ENCODE measurements around the gene ARHGEF33. TPM values are rescaled to one million over a fixed set of nuclear protein-coding genes. Genes with fewer than 3 reads are reported as not detected.

ARHGEF33 gene
- polyA plus RNA-seq, 1 donor from 2014 or later: 1.5 TPM

DNA sequence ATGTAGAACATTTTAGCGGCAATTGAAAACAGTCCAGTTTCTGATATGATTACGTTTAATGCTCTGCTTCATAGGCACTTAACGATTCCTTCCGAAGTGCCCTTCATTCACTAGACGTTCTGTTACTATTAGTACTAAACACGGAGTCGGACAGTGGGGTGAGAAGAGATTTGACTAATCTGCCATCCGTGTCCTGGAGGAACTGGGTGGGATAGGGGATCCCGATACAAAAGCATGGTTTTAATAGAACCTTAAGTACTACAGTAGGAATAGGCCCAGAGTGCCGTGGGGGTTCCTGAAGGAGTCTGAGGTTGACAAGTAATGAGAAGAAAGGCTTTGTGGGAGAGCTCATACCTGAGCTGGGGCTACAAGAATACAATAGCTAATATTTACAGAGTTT is 13.3 kb upstream of the ARHGEF33 start:
- H3K27ac ChIP-seq (ENCODE audit: low read length): no peak overlapping the region
- H3K4me2 ChIP-seq (ENCODE audit: low read length): peak overlapping the region; percentile 80
- no peak for TF ChIP-seq RAD21 (conservative IDR thresholded peaks at IDR 0.05)
- TF ChIP-seq EZH2 (IDR thresholded peaks at IDR 0.05; ENCODE audit: borderline replicate concordance, insufficient read depth, low read length, poor library complexity, severe bottlenecking): no peak
- H3K4me3 ChIP-seq (ENCODE audit: low read length): peak overlapping the region; percentile 96
- H3K9me2 ChIP-seq (ENCODE audit: insufficient read depth, low read length): no peaks in the 10 kb centered on the region
- peak overlapping the region; percentile 94 for H2AFZ ChIP-seq (ENCODE audit: low read depth, low read length)
- H4K20me1 ChIP-seq (ENCODE audit: insufficient read depth): no peaks in the 10 kb centered on the region
- no peaks in the 10 kb centered on the region for H3K36me3 ChIP-seq (ENCODE audit: insufficient read depth, low read length)
- H3K27me3 ChIP-seq (ENCODE audit: insufficient read depth, low read depth, low read length): no peaks in the 10 kb centered on the region
- no peaks in the 10 kb centered on the region for H3K9me3 ChIP-seq (ENCODE audit: low read length)
- H3K9ac ChIP-seq (ENCODE audit: low read length): peak overlapping the region; percentile 84
- H3K79me2 ChIP-seq (replicated peaks; ENCODE audit: insufficient read depth, low read length): peaks cover 49% of the 10 kb centered on the region
- H3F3A ChIP-seq (ENCODE audit: insufficient read depth, low read length, poor library complexity, severe bottlenecking): no peaks in the 10 kb centered on the region

DNA sequence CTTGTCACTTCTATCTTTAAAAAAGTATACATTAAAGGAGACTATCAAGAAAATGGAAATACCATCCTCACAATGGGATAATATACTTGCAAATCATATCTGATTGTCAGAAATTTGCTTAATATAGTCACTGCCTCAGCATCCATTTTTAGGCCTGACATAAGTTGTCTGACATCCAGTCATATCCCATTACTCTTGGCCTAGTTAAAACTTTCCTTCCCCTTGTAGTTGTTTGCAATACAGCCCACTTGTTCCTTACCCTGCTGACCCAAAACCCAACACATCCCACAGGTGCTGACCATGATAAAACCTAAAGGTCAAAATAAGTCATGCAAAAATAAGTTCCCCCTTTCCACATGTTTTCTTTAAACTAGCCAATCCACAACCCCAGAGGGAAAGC is 3.6 kb upstream of the ARHGEF33 start:
- Histone ChIP-seq H3F3A (ENCODE audit: insufficient read depth, low read length, poor library complexity, severe bottlenecking) (no peaks in the 10 kb centered on the region), H3K27ac (ENCODE audit: low read length) (no peak overlapping the region), H3K36me3 (ENCODE audit: insufficient read depth, low read length) (no peaks in the 10 kb centered on the region), H2AFZ (ENCODE audit: low read depth, low read length) (no peak overlapping the region), H3K9me3 (ENCODE audit: low read length) (no peaks in the 10 kb centered on the region), H3K9ac (ENCODE audit: low read length) (no peak overlapping the region), H4K20me1 (ENCODE audit: insufficient read depth) (no peaks in the 10 kb centered on the region), H3K4me3 (ENCODE audit: low read length) (no peak overlapping the region), H3K4me2 (ENCODE audit: low read length) (no peak overlapping the region), H3K27me3 (ENCODE audit: insufficient read depth, low read depth, low read length) (no peaks in the 10 kb centered on the region), H3K79me2 (replicated peaks; ENCODE audit: insufficient read depth, low read length) (no peaks in the 10 kb centered on the region), H3K9me2 (ENCODE audit: insufficient read depth, low read length) (no peaks in the 10 kb centered on the region)
- TF ChIP-seq POLR2AphosphoS5 (IDR thresholded peaks at IDR 0.05) (no peak), MXI1 (conservative IDR thresholded peaks at IDR 0.05; ENCODE audit: poor library complexity, severe bottlenecking) (no peak), EZH2 (IDR thresholded peaks at IDR 0.05; ENCODE audit: borderline replicate concordance, insufficient read depth, low read length, poor library complexity, severe bottlenecking) (no peak), EP300 (conservative IDR thresholded peaks at IDR 0.05; ENCODE audit: poor library complexity, severe bottlenecking) (no peak)

DNA sequence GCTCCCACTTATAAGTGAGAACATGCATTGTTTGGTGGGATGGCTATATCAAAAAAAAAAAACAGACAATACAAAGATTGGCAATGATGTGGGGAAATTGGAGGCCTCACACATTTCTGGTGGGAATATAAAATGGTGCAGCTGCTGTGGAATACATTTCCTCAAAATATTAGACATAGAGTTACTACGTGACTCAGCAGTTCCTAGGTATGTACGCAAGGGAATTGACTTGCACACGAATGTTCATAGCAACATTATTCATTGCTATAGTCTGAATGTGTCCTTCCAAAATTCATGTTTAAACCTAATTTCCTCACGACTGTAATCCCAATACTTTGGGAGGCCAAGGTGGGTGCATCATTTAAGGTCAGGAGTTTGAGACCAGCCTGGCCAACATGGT is 2.3 kb upstream of the ARHGEF33 start:
- Histone ChIP-seq H3K36me3 (ENCODE audit: insufficient read depth, low read length) (no peaks in the 10 kb centered on the region), H3K27ac (ENCODE audit: low read length) (no peak overlapping the region), H3K9me3 (ENCODE audit: low read length) (no peaks in the 10 kb centered on the region), H4K20me1 (ENCODE audit: insufficient read depth) (no peaks in the 10 kb centered on the region), H3K4me2 (ENCODE audit: low read length) (no peak overlapping the region), H3K4me3 (ENCODE audit: low read length) (no peak overlapping the region), H2AFZ (ENCODE audit: low read depth, low read length) (no peak overlapping the region), H3K79me2 (replicated peaks; ENCODE audit: insufficient read depth, low read length) (no peaks in the 10 kb centered on the region), H3K27me3 (ENCODE audit: insufficient read depth, low read depth, low read length) (no peaks in the 10 kb centered on the region), H3F3A (ENCODE audit: insufficient read depth, low read length, poor library complexity, severe bottlenecking) (no peaks in the 10 kb centered on the region), H3K9me2 (ENCODE audit: insufficient read depth, low read length) (no peaks in the 10 kb centered on the region), H3K9ac (ENCODE audit: low read length) (no peak overlapping the region)
- TF ChIP-seq POLR2AphosphoS5 (IDR thresholded peaks at IDR 0.05) (no peak), REST (IDR thresholded peaks at IDR 0.05; ENCODE audit: borderline replicate concordance) (no peak), RAD21 (conservative IDR thresholded peaks at IDR 0.05) (no peak), TAF1 (IDR thresholded peaks at IDR 0.05; ENCODE audit: low read depth) (no peak), CTCF (IDR thresholded peaks at IDR 0.05; ENCODE audit: poor library complexity, severe bottlenecking) (no peak), EP300 (conservative IDR thresholded peaks at IDR 0.05; ENCODE audit: poor library complexity, severe bottlenecking) (no peak), MXI1 (conservative IDR thresholded peaks at IDR 0.05; ENCODE audit: poor library complexity, severe bottlenecking) (no peak), EZH2 (IDR thresholded peaks at IDR 0.05; ENCODE audit: borderline replicate concordance, insufficient read depth, low read length, poor library complexity, severe bottlenecking) (no peak), SMC3 (conservative IDR thresholded peaks at IDR 0.05; ENCODE audit: poor library complexity) (no peak)
